K562 (cell line): ENCODE results near the gene PDE4A. TPM values are rescaled to one million over a fixed set of nuclear protein-coding genes. Genes with fewer than 3 reads are reported as not detected.

Experiments
- ARID1B ChIP-seq: fragments of 450-650 bp; IDR thresholded peaks from 2 replicates; pipeline ENCODE4 v1.6.1; 2016; ENCODE audit warnings: antibody characterized with exemption, mild to moderate bottlenecking, inconsistent platforms
- ATF3 ChIP-seq, 2 experiments: fragments of 450-650 bp in 1 of 2; sonication (generic) in 1 of 2; formaldehyde crosslinking in 1 of 2; IDR thresholded peaks in 1 of 2; conservative IDR thresholded peaks in 1 of 2; 2 replicates each; pipeline versions ENCODE4 v1.6.1 to v1.8.1; 2016 to 2023; ENCODE audit warnings: mild to moderate bottlenecking in 2 of 2, moderate library complexity in 2 of 2, inconsistent platforms in 1 of 2, missing genetic modification reagents in 1 of 2
- CHD7 ChIP-seq: fragments of 200-600 bp; sonication (generic); IDR thresholded peaks from one replicate; pipeline ENCODE4 v1.6.1; 2012; ENCODE audit warnings: mild to moderate bottlenecking, low read depth, low read length, inconsistent platforms
- KDM4B ChIP-seq, 2 experiments: fragments of 450-650 bp in 1 of 2; sonication (generic) in 1 of 2; IDR thresholded peaks; 2 replicates each; pipeline ENCODE4 v1.6.1; 2016 to 2017; ENCODE audit warnings: borderline replicate concordance in 2 of 2, antibody characterized with exemption in 1 of 2, low read depth in 1 of 2, mild to moderate bottlenecking in 1 of 2
- MECOM ChIP-seq: fragments of 250-450 bp; sonication (Bioruptor Pico); IDR thresholded peaks from 2 replicates; pipeline ENCODE4 v1.8.0; 2022; ENCODE audit warnings: inconsistent platforms
- NR2C2 ChIP-seq, 2 experiments: fragments of 200-800 bp in 1 of 2; sonication (Bioruptor generic) in 1 of 2; sonication (generic) in 1 of 2; formaldehyde crosslinking in 1 of 2; IDR thresholded peaks; 2 replicates each; pipeline versions ENCODE4 v1.6.1 to v1.8.0; 2016 to 2022; ENCODE audit warnings: mild to moderate bottlenecking in 1 of 2, missing compliant biosample characterization in 1 of 2, missing genetic modification characterization in 1 of 2, missing genetic modification reagents in 1 of 2
- POLR3A ChIP-seq: IDR thresholded peaks from 2 replicates; pipeline ENCODE4 v1.6.1; 2011; ENCODE audit warnings: borderline replicate concordance, mild to moderate bottlenecking, moderate library complexity; ENCODE audit not compliant: insufficient read length, insufficient read depth; ENCODE audit errors: extremely low read depth
- PREB ChIP-seq: sonication (generic); formaldehyde crosslinking; IDR thresholded peaks from 2 replicates; pipeline ENCODE4 v1.8.1; 2023; ENCODE audit warnings: mild to moderate bottlenecking, missing genetic modification reagents
- RNF2 ChIP-seq: sonication (generic); IDR thresholded peaks from 2 replicates; pipeline ENCODE4 v1.6.1; 2016
- SRSF9 ChIP-seq: fragments of 200-400 bp; formaldehyde crosslinking; IDR thresholded peaks from 2 replicates; pipeline ENCODE4 v1.6.1; 2017; ENCODE audit warnings: low read depth, low read length, borderline replicate concordance
- ZNF143 ChIP-seq: sonication (generic); formaldehyde crosslinking; IDR thresholded peaks from 2 replicates; pipeline ENCODE4 v1.9.0; 2022; ENCODE audit warnings: mild to moderate bottlenecking, missing genetic modification reagents
- ZNF589 ChIP-seq: fragments of 200-800 bp; sonication (Bioruptor generic); IDR thresholded peaks from 2 replicates; pipeline ENCODE4 v1.6.1; 2016; ENCODE audit warnings: low read depth, missing genetic modification characterization, missing compliant biosample characterization
- ZNF699 ChIP-seq: fragments of 250-450 bp; sonication (Bioruptor Pico); IDR thresholded peaks from 2 replicates; pipeline ENCODE4 v1.8.0; 2021; ENCODE audit warnings: mild to moderate bottlenecking, moderate library complexity; ENCODE audit not compliant: insufficient replicate concordance
- polyA plus RNA-seq, 8 experiments: library from polyadenylated mRNA; depleted of rRNA in 4 of 8; stranded (reverse) in 5 of 8; unstranded in 3 of 8; fragments of >200 nt; fragmentation: Nextera tagmentation in 2 of 8; fragmentation: Illumina TruSeq in 1 of 8; extraction: Ambion mirVana in 2 of 8; extraction: Trizol in 1 of 8; gene quantifications; 2 replicates each; pipeline versions ENCODE4 v1.2.1 to v1.2.3, GENCODE V29; 2011 to 2014; ENCODE audit warnings: inconsistent platforms in 1 of 8, missing spikeins in 1 of 8
- total RNA-seq, 7 experiments: library from RNA; depleted of rRNA in 6 of 7; stranded (reverse); fragments of >200 nt in 6 of 7; fragmentation: Illumina TruSeq in 2 of 7; extraction: Trizol in 2 of 7; gene quantifications; 2 replicates each; pipeline versions ENCODE4 v1.2.1 to v1.2.3, GENCODE V29; 2011 to 2021; ENCODE audit warnings: low replicate concordance in 1 of 7

Gene PDE4A
- total and polyA plus RNA-seq, 9 of the 15 experiments (the other 6 are each of a cell fraction or from before 2014, with no cell fraction given) = 0.66 to 26.9 (median 4.6) TPM

- TF ChIP-seq ATF3 (IDR thresholded peaks at IDR 0.05) (peak; percentile 68; the same call in 1 of the 2 replicates), ATF3 (CRISPR knock-in tag; conservative IDR thresholded peaks at IDR 0.05) (no peak), RNF2 (peak; percentile 54; the same call in 1 of the 2 replicates), SRSF9 (no peak), NR2C2 (CRISPR knock-in tag; IDR thresholded peaks at IDR 0.05) (no peak), NR2C2 (tag; IDR thresholded peaks at IDR 0.05) (no peak), ARID1B (peak; percentile 65), CHD7 (no peak), KDM4B (IDR thresholded peaks at IDR 0.05; ENCODE audit: borderline replicate concordance in 2 of 2, low read depth in 1 of 2) (no peak; a peak in 1 of 4 replicates), MECOM (CRISPR knock-in tag) (no peak), POLR3A (no peak), ZNF589 (CRISPR knock-in tag) (no peak), PREB (no peak), ZNF143 (no peak; the same call in 1 of the 2 replicates), ZNF699 (CRISPR knock-in tag) (no peak)
Observed at GRCh38 chr19:10424011-10424637, 3.8 kb downstream of the PDE4A start (continued).
